ENCODE data around the gene IMMP1L. TPM values are rescaled to one million over a fixed set of nuclear protein-coding genes. Genes with fewer than 3 reads are reported as not detected.

The IMMP1L gene
- total RNA-seq, 4 donors from 2014 or later = 7.1 to 61.9 (median 33.5) TPM

DNA sequence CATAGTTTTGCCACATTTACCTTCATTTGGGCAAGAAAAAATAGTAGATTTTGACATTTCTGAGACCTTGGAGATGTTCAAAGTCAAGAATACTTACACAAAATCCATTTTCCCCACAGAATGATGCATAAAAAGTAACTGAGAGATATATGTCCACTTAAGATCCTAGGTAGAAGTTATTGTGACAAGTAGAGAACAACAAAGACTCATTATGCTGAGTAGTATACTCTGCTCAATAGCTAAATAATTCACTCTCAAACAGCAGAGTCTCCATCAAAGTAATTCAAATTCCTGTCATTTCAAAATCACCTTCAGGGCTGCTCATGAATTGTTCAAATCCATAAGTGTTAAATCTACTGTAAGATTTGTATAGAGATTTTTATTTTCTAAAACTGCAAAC is 35.3 kb downstream of the IMMP1L start:
- H3K36me3 ChIP-seq = no peaks in the 10 kb centered on the region
- TF ChIP-seq POLR2AphosphoS5 (IDR thresholded peaks at IDR 0.05) = no peak
- TF ChIP-seq, protein P1, sequence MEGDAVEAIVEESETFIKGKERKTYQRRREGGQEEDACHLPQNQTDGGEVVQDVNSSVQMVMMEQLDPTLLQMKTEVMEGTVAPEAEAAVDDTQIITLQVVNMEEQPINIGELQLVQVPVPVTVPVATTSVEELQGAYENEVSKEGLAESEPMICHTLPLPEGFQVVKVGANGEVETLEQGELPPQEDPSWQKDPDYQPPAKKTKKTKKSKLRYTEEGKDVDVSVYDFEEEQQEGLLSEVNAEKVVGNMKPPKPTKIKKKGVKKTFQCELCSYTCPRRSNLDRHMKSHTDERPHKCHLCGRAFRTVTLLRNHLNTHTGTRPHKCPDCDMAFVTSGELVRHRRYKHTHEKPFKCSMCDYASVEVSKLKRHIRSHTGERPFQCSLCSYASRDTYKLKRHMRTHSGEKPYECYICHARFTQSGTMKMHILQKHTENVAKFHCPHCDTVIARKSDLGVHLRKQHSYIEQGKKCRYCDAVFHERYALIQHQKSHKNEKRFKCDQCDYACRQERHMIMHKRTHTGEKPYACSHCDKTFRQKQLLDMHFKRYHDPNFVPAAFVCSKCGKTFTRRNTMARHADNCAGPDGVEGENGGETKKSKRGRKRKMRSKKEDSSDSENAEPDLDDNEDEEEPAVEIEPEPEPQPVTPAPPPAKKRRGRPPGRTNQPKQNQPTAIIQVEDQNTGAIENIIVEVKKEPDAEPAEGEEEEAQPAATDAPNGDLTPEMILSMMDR (IDR thresholded peaks at IDR 0.05) = no peak

DNA sequence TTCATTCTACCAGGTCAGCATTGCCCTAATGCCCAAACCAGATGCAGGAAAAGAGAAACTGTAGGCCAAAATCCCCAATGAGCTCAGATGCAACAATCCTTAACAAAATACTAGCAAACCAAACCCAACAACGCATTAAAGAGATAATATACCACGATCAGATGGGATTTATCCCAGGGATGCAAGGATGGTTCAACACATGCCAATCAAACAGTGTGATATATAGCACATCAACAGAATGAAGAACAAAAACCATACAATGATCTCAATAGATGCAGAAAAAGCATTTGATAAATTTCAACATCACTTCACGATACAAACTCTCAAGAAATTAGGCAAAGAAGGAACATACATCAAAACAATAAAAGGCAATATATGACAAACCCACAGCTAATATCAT is 45.0 kb downstream of the IMMP1L start:
- DNase-seq (ENCODE audit: low spot score in 2 of 2) = no peak
- no peaks in the 10 kb centered on the region for H3K27me3 ChIP-seq
- H3K27ac ChIP-seq = no peak overlapping the region
- TF ChIP-seq EP300 (IDR thresholded peaks at IDR 0.05) (no peak), POLR2A (IDR thresholded peaks at IDR 0.05) (no peak)
- TF ChIP-seq, protein P1 (IDR thresholded peaks at IDR 0.05) = no peak
- no peaks in the 10 kb centered on the region for H3K4me1 ChIP-seq
- peaks cover 14% of the 10 kb centered on the region for H3K9me3 ChIP-seq
- 88% methylated on average over 3 of the region's 3 CpGs for WGBS
- peaks cover 5% of the 10 kb centered on the region for H3K36me3 ChIP-seq
- H3K4me3 ChIP-seq = no peak overlapping the region

More for the DNA sequence above, 35.3 kb downstream of the IMMP1L start:
- no peak overlapping the region for H3K27ac ChIP-seq
- DNase-seq (ENCODE audit: low spot score in 2 of 2) = no peak
- H3K4me3 ChIP-seq = no peak overlapping the region
- no peaks in the 10 kb centered on the region for H3K27me3 ChIP-seq
- H3K9me3 ChIP-seq = no peaks in the 10 kb centered on the region
- H3K4me1 ChIP-seq = no peaks in the 10 kb centered on the region

DNA sequence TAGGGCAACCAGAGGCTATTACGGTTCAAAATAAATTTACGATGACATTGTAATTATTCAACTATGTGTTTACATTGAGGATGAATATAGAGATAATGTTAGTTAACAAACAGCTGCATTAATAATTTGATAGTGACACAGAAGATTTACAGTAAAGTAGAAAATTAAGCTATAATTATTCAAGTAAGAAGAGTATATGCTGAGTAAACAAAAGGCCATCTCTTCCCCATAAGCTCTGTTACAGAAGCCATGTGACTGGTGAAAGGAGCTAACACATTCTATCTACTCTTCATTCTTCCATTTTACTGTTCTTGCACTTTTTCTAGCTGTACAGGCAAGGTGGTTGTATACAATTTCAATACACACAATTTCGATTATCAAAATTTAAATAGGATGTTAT is 54.2 kb downstream of the IMMP1L start:
- Histone ChIP-seq H3K9me3 (no peaks in the 10 kb centered on the region), H3K4me1 (no peaks in the 10 kb centered on the region), H3K27ac (no peak overlapping the region), H3K27me3 (no peaks in the 10 kb centered on the region), H3K36me3 (peaks cover 7% of the 10 kb centered on the region), H3K4me3 (no peak overlapping the region)
- TF ChIP-seq, protein P1 (IDR thresholded peaks at IDR 0.05) = no peak
- TF ChIP-seq EP300 (IDR thresholded peaks at IDR 0.05) (no peak), POLR2A (IDR thresholded peaks at IDR 0.05) (no peak), POLR2AphosphoS5 (IDR thresholded peaks at IDR 0.05) (no peak)
- no peak for DNase-seq (ENCODE audit: low spot score in 2 of 2)
- WGBS = over 99% methylated on average over 3 of the region's 3 CpGs

DNA sequence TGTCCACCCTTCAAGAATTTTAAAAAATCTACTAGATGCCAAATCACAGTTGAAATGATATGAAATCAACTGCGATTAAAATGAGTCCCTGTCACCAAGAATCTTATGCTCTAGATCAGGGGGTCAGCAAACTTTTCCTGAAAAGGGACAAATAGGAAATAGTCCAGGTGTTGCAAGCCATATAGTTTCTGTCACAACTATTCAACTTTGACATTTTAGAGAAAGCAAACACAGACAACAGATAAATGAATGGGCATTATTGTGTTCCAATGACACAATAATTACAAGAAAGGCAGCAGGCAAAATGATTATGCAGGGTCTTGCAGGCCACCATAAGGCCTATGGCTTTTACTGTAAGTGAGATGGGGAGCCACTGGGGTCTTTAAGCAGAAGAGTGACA is 58.6 kb downstream of the IMMP1L start:
- Histone ChIP-seq H3K27ac (no peak overlapping the region), H3K4me3 (no peak overlapping the region), H3K4me1 (no peaks in the 10 kb centered on the region), H3K27me3 (no peaks in the 10 kb centered on the region), H3K36me3 (peaks cover 10% of the 10 kb centered on the region), H3K9me3 (no peaks in the 10 kb centered on the region)
- DNase-seq (ENCODE audit: low spot score in 2 of 2) = no peak
- no peak for TF ChIP-seq POLR2AphosphoS5 (IDR thresholded peaks at IDR 0.05)
- TF ChIP-seq POLR2A (IDR thresholded peaks at IDR 0.05) = no peak
- TF ChIP-seq EP300 (IDR thresholded peaks at IDR 0.05) = no peak
- TF ChIP-seq, protein P1 (IDR thresholded peaks at IDR 0.05) = no peak
- WGBS = 93% methylated on average over 1 of the region's 1 CpG

DNA sequence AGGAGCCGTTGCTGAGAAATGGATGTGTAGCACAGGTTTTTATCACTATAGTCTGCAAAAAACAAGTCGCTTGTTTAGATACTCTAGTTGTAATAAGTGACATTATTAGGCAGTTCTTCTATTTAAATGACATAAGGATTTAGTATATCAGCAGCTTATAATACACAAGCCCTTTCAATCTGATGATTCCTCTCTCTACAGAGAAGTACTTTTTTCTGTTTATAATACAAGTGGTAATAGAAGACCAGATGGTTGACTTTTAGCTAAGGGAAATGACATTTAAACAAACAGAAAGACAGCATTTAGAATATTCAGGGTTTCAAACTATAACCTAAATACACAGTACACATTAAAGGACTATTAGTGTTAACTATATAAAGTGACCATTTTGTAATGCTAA is 60.4 kb downstream of the IMMP1L start:
- Histone ChIP-seq H3K27ac (no peak overlapping the region), H3K36me3 (peaks cover 10% of the 10 kb centered on the region), H3K4me3 (no peak overlapping the region), H3K4me1 (no peaks in the 10 kb centered on the region), H3K9me3 (no peaks in the 10 kb centered on the region), H3K27me3 (no peaks in the 10 kb centered on the region)
- 84% methylated on average over 2 of the region's 2 CpGs for WGBS
- no peak for DNase-seq (ENCODE audit: low spot score in 2 of 2)
- TF ChIP-seq, protein P1 (IDR thresholded peaks at IDR 0.05) = no peak
- no peak for TF ChIP-seq POLR2A (IDR thresholded peaks at IDR 0.05)
- TF ChIP-seq POLR2AphosphoS5 (IDR thresholded peaks at IDR 0.05) = no peak
